HG03342 (cell line): ENCODE measurements around the gene RAB9B.
"Not testable (repeated sequence)": the region's sequence is repeated elsewhere in the genome, so short reads cannot be mapped to it uniquely, and the experiment has no call there.

Experiments used
- ATAC-seq: cut with Tn5 transposase; IDR thresholded peaks from one replicate; pipeline ENCODE4 v1.9.1; 2021; ENCODE audit warnings: mild to moderate bottlenecking, moderate library complexity; ENCODE audit not compliant: unreplicated experiment

RAB9B gene, protein sequence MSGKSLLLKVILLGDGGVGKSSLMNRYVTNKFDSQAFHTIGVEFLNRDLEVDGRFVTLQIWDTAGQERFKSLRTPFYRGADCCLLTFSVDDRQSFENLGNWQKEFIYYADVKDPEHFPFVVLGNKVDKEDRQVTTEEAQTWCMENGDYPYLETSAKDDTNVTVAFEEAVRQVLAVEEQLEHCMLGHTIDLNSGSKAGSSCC

DNA sequence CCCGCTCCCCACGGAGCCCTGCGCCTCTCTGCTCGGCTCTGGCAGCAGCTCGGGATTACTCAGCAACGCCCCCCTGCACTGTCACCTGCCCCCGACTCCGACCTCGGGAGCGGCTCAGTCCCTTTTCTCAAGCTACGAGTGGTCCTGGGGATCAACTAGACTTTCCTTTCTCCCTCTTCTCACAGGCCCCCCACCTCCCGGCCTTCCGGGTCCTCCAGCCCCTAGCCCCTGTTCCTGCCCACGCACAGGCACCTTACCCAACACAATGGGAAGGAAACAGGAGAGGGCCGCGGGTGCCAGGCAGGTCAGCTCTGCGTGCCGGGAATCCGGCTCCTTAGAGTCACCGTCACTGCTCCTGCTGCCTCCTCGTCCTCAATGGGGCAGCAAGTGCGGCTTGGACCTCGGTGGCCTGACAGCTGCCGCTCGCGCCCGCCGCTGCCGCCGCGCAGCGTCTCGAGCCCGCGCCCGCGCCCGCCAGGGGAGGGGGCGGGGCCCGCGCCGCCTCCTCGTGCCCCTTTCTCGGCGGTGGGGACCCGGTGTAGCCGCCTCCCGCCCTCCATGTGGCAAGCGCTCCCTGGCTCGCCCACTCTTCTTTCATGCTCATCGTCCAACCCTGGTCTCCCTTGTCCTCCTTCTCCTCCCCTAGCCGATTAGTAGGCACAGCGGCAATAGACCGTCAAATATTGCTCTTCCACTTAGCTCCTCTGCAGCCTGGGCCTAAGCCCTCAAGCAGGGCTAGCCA, at the start of gene RAB9B:
RAB9B (minus strand) TSS at position 455 of the 742 bp plus-strand sequence. CDS start 6,473 bp downstream, outside the sequence.
- ATAC-seq, result peak; percentile 80

DNA sequence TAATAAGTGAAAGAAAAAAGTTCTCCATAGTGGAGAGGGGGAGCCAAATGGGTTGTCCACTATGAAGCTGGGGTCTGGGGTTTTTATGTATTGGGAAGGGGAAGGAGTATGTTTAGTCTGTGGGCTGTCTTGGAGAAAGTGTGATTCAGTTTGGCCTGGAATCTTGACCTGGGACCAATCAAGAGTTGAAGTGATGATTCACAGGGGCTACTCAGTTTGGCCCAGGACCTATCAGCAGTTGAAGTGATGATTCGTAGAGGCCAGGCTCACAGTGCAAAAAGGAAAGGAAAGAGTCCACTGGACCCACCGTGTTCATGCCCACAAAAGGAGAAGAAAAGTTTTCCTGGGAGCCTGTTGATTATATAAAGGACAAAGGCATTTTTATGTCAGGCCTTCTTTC, 47.3 kb upstream of the RAB9B start:
- no peak for ATAC-seq

DNA sequence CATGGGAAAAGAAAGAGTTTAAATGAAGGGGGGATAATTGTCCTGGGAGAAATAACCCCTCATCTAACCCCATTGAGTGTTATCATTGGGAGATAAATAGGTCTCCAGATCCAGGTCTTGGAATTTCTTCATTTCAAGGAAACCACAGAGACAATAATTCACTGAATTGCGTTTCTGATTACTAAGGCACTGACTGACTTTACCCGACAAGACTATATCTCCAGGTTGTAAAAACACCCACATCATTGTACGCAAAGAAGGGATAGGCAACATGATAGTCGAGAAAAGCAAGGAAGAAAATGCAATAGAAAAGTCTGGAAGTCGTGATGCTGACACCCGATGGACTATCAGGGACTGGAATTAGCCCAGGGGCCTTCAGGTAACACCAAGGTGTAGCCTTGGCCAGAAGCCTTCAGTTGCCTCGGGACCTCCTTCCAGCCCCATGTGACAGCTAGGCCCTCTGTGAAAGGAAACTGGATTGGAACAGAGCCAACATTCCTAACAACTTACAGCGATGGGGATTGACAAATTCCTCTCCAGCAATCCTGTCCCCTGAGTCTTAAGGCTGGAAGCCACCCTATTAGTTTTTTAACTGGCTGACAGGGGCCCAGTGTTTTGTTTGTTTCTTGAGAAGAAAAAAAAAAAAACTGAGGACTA, 46.5 kb upstream of the RAB9B start:
- no peak for ATAC-seq

DNA sequence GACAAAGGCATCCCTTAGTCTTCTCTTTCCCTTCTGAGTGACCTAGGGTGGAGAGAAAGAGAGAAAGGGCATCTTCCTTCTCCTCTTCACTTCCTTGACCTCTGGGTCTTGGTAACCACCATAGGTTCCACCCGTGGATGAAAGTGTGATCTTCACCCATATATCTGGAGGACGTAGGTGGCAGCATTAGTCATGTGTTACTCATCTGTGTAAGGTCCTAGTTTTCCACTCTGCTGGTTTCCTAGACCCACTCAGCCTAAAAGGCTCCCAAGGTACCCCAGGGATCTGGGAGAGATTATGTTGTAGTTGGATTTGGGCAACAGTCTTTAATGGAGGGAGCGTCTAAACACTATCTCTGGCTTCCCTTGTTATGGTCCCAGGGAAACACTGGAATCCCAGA, 45.5 kb upstream of the RAB9B start:
- no peak for ATAC-seq

DNA sequence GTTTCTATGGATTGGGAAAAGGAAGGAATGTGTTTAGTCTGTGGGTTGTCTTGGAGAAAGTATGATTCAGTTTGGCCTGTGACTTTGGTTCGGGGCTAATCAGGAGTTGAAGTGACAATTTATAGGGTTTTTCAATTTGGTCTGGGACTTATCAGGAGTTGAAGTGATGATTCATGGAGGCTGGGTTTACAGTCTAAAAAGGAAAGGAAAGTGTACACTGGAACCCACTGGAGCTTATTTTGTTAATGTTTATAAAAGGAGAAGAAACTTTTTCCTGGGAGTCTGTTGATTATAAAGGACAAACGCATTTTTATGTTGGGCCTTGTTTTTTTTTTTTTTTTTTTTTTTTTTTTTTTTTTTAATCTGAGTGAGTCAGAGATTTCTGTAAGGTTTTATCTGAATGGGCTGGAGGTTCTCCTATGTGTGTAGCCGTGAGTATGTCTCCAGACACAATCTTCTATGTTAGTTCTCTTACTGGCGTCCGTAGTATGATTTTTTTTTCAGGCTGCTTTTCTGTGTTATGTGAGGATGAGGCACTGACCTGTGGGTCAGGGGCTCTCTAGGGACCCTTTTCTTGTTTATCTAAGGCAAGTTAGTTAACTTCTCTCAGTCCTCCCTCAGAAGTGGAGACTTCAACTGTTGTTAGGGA, 33.0 kb upstream of the RAB9B start:
- no peak for ATAC-seq

DNA sequence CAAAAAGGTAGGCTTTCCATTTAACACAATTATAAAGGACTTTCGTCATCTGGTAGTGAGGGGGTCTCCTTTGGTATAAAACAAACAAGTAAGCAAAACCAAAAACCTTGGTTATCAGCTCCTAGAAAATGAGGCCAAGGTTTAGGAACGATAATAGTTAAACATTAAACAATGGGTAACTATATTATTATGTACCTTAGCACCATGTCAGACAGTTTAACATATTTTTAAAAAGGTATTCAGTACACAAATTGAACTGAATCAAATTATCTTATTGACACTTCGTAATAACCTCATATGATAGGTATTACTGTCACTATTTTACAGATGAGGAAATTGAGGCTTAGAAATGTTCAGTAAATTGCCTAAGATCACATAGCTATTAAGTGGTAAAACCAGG, 32.1 kb upstream of the RAB9B start:
- no peak for ATAC-seq

DNA sequence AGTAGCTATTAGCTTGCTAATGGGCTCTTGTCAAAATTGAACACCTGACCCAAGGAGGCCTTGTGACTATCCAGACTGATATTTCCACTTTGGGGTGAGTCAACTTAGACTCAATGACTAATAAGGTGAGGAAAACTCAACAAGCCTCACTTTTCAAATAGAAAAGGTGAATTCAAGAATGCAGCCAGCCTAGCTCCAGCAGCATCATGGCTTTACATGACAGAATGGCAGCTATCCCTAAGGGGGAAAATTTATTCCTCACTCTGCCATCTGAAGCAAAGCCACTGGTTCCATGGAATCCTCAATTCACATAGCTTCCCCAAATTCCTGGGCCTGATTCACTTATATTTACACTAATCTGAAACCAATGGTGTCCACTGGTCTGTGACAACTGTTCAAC, 29.1 kb upstream of the RAB9B start:
- ATAC-seq, result peak; percentile 35

DNA sequence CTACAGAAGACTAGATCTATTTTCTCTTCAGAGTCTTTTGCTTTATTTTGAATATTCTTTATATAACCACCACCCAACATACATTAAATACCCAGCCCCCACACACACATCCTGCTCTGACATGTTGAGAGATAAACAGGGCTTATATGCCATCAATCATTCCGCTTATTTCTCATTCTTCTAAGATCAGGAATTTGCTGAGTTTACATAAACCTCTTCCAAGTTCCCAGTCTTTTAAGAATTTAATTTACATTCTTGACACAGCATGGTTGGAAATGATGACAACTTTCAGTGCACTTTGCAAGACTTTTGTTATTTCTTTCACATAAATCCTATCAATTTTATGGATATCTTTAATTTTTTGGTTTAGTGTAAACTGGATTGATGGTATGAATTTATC, 17.5 kb upstream of the RAB9B start:
- no peak for ATAC-seq

DNA sequence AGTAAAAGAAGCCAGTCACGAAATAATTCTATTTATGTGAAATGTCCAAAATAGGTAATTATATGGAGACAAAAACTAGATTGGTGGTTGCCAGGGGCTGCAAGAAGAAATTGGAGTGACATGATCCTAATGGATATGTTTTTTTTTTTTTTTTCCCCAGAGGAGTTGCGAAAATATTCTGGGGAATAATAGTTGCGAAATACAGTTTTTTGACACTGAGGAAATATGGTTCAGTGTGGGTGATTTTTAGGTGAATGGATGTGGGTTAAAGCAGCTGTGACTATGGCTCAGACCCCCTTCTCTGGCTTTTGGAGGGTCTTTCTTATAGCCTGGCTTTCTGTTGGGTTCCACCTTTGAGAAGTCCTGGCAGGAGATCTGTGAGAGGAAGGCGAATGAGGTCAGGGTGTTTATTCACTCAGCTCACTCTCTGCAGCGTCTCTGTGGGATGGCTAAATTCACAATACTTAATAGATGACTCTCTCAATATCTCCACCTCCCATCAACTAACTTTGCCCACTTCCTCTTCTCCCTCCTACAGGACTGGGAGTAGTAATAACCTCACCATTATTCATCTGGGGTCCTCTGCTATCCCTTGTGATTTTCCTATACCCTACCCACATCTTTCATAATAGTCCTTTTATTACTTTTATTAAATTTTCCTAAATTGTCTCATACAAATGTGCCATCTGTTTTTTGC, 15.3 kb upstream of the RAB9B start:
- no peak for ATAC-seq

DNA sequence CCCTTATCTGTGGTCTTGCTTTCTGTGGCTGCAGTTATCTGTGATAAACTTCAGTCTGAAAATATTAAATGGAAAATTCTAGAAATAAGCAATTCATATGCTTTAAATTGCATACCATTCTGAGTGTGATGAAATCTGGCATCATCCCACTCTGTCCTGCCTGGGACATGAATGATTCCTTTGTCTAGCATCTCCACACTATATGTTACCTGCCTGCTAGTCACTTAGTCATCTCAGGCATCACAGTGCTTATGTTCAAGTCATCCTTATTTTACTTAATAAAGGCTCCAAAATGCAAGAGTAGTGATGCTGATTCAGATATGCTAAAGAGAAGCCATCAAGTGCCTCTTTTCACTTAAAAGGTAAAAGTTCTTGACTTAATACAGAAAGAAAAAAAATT, 14.3 kb upstream of the RAB9B start:
- no peak for ATAC-seq

DNA sequence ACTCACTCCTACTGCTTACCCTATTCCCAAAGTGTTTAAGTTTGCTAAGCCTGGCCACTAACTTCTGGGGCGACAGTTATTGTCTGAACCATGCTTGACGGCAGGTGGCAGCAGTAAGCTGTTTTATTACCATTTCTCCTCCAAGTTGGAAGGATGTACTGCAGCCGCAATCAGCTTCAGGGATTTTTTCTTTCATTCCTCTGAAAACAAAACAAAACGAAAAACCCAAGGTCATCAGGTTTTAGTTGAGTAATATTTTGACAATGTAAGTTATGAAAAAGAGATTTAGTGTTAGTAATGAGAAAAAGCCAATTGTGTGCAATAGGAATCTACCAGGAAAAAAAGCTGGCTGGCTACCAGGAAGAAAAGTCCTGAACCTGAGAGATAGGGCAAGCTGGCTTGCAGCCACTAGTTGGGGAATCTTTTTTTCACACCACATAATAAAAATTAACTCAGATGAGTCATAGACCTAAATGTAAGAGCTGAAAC, 13.2 kb upstream of the RAB9B start:
- ATAC-seq, result peak; percentile 86

DNA sequence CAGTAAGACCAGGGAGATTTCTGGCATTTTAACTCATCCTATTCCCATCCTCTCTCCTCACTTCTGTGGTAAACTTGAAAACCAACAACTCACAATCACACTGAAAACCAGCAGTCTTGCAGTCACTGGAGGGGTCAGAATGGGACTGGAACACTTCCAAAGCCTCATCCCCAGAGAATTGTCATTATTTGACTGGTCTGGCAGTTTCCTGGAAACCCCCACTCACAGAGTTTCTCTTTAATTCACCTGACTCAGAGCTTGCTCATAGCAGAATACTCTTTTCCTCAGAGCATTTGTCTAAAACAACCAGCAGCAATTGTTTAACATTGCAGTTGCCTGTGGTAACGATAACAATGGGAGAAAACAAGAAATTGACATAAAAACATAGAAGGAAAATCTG, 7.3 kb upstream of the RAB9B start:
- ATAC-seq, result no peak

DNA sequence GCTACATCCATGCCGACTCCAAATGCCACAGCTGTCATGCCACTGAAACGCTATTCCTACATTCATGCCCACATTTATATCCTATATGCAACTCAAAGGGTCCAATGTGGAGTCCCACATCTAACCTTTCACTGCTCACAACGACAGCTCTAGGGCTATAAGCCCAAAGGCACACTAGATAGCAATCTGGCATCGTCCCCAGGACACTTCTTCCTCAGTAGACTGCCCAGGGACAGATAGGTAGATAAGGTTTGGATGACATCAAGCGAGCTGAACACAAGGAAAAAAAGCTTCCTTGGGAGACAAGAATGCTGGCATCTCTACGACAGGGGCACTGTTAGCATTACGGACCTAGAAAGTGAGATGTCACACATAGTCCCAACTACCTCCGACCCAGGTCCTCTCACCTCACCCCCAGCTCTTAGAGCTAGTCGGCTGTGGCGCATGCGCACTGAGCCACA, 685 bp downstream of the RAB9B start:
- ATAC-seq, result no peak

DNA sequence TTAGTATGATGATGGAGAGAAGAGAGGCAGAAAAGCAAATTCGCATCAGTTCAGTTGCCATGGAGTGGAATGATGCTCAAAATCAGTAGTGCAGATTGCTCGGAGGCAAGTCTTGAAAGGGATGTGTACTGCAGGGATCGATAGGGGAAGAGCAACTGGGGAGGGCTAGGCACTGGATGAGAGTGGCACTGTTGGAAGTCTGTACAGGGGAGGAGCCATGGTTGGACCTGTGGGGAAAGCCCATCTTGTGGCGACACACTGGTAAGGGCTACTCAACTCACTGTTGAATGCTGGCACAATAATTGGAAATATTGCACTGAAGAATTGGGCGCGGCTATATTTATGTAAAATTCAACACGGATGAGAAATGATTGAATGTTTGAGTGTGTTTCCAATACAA, 1.2 kb downstream of the RAB9B start:
- ATAC-seq, result no peak

DNA sequence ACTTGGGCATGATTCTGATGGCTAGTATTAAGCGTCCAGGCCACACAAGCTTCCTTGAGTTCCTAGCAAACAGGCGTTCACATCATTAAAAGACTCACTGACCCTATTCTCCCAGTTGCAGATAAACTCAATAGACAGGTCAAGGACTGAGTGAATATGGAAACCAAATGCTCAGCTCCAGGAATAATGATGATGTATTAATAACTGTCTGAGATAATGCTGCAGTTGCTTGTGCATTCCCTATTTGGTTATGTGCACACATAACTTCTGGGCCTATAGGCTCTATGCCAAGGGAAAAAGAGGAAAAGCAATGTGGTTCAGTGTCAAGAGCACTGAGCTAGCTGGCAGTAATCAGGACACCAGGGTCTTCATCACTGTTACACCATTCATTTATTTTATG, 3.5 kb downstream of the RAB9B start:
- no peak for ATAC-seq

DNA sequence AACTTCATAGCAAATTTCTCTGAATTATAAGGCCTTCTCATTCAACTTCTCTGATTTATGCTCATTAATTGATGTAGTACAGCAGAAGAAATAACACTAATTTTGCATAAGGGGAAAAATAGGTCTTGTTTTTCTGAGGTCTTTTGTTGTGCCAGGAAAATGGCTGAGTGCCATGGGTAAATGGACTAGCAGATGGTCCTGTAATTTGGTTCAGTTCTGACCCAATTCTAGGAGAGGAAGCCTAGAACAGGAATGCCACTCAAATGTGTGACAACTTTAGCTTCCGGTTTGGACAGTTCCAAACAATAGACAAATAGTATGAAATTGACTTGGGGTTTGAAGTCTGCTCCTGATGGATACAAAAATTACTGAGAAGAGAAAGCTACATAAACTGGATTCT, 6.2 kb downstream of the RAB9B start:
- no peak for ATAC-seq

DNA sequence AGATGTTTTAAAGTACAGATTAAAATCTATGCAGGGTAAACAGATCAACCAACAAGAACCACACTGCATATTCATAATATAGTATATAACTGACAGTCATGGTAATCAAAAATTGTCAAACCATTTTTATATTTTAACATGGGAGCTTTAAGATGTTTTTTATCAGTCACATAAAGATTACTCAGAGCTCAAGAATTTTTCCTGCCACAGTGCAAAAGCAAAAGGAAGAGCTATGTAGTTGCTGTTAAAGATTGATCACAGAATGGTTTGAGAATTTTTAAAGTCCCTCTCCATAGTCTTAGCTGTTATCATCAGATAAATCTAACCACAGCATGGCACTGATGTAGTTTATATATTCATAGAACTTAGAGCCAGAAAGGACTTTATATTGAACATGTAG, 8.5 kb downstream of the RAB9B start:
- no peak for ATAC-seq

DNA sequence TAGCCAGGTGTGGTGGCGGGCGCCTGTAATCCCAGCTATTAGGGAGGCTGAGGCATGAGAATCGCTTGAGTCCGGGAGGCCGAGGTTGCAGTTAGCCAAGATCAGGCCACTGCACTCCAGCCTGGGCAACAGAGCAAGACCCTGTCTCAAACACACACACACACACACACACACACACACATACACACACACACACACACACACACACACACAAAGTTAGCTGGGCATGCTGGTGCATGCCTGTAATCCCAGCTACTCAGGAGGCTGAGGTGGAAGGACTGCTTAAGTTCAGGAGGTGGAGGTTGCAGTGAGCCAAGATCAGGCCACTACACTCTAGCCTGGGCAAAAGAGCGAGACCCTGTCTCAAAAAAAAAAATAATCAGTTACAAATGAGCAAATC, 11.3 kb downstream of the RAB9B start:
- ATAC-seq, result not testable (repeated sequence)

DNA sequence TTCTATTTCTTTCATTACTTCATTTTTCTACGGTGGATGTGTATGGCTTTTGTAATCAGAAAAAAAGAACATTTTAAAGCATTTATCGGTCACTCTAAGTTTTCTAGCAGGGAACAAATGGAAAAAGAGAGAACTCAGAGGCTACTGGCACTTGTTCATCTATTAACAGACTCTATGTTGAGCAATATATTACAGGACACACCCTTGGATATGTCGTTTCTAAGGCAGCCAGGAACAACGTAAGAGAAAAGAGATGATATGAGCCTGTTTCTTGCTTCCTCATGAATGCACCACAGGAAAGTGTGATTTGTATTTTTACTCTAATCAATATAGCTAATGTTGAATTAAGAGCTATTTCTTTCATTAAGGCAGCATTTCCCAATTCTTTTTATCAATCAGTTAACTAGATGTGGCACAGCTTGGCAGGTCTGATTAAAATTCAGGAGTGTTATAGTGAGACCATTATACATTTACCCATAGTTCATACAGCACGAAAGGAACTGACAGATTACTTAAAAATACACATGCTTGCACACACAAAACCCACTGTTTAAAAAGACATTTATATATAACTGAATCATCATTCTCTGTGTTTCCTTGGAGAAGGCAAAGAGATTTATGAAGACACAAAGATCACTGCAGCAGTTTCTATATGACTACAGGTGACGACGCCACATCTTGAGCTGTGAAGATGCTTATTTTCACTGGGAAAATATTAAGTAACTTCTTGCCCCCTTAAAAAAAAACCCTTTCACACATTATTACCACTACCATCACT, 13.0 kb downstream of the RAB9B start:
- ATAC-seq, result no peak

DNA sequence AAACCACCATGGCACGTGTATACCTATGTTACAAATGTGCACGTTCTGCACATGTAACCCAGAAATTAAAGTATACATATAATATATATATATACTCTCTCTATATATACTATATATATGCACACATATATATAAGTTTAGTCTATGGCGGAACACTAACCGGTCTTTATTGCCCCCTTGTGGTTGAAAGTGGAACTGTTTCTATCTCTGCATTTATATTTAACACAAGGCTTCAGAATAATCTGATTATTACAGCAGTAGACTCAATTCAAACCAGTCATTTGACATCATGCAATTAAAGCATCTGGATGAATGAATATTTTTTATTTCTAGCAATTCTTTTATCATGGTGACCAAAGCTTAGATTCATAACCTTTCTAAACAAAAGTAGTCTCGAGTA, 14.6 kb downstream of the RAB9B start:
- no peak for ATAC-seq
